ENCODE results near the gene TPSG1.
"Not testable (repeated sequence)": the region's sequence is repeated elsewhere in the genome, so short reads cannot be mapped to it uniquely, and the experiment has no call there.

Gene TPSG1

DNA sequence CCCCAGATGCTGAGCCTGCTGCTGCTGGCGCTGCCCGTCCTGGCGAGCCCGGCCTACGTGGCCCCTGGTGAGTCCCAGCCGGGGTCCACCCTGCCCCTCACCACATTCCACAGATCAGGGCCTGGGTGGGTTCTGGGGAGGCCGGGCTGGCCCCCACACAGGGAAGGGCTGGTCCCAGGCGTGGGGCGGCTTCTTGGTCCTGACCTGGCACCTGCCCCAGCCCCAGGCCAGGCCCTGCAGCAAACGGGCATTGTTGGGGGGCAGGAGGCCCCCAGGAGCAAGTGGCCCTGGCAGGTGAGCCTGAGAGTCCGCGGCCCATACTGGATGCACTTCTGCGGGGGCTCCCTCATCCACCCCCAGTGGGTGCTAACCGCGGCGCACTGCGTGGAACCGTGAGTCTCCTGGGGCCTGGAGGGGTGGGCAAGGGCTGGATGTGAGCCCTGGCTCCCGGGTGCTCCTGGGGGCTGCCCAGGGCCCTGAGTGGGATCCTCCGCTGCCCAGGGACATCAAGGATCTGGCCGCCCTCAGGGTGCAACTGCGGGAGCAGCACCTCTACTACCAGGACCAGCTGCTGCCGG, 31.3 kb upstream of the TPSG1 start:
- not testable (repeated sequence) for DNase-seq

DNA sequence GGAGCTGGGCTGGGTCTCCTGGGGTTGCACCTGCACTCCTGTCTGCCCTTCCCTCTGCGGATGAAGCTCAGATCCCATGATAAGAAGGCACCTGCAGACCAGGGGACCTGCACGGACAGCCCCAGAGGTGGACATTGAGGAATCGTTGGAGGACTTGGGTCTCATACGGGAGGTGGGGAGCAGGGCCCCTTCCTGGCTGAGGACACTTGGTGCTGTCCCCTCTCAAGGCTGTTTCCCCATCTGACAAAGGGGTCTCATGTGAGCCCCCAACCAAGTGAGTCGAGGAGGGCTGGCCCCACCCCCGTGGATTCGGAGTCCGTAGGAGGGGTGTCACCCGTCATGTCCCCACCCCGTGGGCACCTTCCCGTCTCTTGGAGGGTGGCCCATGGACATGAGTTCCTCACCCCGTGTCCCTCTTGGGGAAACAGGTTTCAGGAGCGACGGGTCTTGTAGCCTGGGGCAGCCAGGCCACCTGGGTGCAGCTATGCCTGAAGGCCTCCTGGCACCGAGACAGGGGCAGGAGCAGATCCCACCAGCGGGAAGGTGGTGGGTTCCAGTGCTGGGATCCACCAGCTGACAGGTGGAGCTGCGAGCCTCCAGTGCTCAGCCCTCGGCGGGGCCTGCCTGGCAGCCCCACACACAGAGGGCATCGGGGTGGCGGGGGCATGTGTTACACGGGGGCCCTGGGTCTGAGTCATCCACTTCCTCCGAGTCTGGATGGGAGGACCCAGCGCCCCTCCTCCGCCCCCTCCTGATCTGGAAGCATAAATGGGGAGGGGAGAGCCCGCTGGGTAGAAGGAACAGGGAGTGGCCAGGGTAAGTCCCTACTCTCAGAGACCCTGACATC, 30.4 kb upstream of the TPSG1 start, which contains the start of gene TPSD1:
TPSD1 (plus strand) TSS at position 794 of the 847 bp plus-strand sequence. CDS start 212 bp downstream, outside the sequence.
- DNase-seq, result not testable (repeated sequence)

DNA sequence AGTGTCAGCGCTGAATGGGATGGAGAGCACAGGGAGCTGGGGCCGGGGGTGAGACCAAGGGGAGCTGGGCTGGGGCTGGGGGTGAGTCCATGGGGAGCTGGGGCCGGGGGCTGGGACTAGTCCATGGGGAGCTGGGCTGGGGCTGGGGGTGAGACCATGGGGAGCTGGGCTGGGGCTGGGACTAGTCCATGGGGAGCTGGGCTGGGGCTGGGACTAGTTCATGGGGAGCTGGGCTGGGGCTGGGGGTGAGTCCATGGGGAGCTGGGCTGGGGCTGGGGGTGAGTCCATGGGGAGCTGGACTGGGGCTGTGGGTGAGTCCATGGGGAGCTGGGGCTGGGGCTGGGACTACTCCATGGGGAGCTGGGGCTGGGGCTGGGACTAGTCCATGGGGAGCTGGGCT, 29.8 kb upstream of the TPSG1 start:
- not testable (repeated sequence) for DNase-seq

DNA sequence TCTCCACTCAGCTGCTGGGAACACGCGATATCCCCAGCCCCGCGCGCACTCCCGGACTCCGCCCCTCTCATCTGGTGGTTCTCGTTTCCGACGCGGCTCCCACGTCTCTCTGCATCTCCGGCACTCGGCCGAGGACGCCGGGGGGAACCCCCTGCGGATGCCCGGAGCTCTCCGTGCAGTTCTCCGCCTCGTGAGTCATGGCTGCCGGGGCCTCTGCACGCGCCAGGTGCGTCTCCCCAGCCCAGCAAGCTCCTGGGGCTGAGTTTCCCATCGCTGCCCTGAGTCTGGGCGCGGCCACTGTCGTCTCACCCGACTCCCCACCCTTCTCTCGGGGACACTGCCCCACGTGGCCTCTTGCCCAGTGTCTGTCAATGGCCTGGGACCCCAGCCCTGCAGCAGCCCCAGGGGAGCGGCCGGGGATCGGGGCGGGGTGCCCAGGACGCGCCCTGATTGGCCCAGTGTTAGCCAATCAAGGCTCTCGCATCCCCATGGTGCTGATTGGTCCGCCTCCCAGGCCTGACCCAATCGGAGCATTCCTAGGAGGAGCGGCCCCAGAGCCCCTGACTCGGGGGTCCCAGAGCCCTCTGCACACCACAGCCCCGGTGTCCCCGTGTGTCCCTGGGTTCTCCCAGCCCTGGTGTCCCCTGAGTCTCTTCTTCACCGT, 28.8 kb upstream of the TPSG1 start:
- not testable (repeated sequence) for DNase-seq

DNA sequence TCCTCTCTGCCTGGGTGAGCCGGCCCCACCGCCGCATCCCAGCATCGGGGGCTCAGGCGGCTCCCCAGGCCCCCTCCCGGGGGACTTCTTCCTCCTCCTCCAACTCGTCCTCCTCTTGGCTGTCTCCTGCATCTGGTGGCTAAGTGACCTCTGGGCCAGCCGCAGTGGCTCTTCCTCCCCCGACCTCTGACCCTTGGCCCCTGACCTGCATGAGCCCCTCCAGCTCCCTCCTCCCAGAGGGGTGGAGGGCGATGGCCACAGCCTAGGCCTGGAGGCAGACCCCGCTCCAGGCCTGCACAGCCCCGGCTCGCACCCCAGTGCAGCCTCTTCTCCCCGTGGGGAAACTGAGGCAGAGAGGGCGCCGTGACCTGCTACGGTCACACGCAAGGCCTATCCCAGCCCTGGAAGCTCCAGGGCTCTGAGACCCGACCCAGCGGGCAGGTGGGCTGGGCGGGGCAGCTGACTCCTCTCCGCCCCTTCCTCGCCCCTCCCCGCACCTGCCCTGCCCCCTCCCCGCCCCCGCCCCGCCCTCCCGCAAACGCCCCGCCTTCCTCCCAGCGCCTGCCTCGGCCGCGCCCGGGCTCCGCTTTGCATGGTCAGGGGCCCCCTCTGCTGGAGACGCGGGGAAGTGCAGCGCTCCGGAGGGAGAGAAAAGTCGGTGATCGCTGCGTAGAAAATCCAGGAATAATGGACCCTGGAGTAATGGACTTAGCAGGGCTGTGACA, 24.1 kb upstream of the TPSG1 start:
- DNase-seq, result not testable (repeated sequence)

DNA sequence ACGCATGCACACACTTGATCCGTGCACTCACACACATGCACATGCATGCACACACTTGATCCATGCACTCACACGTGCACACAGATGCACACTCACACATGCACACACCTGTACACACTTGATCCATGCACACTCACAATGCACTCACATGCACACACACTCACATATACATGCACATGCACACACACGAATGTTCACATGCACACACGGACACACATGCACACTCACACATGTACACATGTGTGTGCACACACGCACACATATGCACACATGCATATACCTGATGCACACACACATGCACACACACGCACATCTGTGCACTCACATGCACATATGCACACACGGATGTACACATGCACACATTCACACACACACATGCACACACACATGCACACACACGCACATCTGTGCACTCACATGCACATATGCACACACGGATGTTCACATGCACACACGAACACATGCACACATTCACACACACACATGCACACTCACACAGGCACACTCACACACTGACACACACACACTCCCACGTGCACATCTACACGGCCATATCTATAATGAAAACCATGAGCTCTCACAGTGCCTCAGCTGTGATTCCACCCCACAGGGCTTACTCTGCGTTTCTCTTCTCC, 23.0 kb upstream of the TPSG1 start:
- not testable (repeated sequence) for DNase-seq

DNA sequence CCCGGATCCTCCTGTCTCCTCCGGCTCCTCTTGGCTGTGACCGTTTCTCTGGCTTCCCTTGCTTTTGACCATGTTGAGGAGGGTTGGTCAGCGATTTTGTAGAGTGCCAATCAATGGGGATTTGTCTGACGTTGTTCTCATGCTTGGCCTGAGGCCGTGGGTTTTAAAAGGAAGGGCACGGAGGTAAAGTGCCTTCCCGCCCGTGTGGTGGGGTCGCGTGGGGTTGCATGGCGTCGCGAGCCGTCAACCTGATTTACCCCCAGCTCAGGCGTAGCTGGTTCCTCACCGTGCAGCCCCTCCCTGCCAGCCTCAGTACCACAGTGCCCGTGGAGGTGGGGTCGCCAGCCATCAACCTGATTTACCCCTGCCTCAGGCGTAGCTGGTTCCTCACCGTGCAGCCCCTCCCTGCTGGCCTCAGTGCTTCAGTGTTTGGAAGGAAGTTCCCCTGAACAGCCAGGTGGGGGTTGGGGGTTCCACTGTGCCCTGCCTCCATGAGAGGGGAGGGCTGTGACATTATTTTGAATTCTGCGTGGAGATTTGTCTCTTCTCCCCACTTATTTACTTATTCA, 20.5 kb upstream of the TPSG1 start:
- no peak for DNase-seq

DNA sequence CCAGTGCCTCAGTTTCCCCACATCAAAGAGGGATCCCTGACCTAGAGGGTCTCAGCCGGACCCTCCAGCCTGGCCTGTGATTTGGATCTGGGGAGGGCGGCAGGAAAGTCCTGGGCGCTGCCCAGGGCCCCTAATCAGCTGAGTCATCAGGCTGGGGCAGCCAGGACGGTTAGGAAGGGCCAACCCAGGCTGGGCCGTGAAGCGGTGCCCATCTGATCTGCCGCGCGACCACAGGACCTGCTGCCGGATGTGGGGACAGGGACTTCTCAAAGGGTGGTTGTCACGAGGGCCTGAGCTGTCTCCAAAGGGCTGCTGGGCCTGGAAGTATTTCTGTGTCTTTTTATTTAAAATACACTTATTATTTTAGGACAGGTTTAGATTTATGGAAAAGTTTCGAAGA, 19.8 kb upstream of the TPSG1 start:
- no peak for DNase-seq

DNA sequence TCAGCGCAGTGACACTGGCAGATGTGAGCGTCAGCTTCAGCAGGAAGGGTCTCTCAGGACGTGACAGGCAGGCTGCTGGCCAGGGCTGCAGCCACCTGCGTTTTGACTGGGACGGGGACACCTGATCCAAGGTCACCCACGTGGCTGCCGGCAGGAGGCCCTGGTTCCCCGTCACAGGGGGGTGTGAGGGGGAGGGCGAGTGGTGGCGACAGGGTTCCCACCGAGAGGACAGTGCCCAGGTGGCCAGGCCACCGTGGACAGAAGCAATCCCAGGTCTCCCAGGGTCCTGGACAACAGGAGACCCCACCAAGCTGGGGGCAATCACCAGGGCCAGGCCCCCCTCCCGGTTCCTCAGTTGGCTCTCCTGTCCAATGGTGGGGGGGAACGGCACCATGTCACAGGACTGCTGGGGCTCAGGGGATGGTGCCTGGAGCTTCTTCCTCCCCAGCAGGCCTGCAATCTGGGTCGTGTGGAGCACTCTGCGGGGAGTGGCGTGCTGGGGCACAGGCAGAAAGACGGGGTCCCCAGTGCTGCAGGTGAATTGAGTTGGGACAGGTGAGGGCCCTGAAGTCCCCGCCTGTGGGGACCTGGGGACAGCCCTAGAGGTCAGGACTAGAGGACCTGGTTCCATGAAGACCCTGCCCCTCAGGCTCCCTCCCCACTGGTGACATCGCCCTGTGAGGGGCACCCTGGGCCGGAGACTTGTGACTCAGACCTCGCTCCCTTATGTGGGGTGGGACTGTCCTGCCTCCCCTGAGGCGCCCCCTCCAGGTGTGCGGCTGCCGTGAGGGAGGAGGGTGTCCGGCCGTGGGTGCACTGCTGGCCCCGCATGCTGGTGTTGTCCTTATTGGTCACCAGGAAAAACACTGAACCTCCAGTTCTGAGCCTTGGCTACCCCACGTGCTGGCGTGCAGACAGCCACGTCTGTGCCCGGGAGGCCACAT, 19.1 kb upstream of the TPSG1 start:
- not testable (repeated sequence) for DNase-seq

DNA sequence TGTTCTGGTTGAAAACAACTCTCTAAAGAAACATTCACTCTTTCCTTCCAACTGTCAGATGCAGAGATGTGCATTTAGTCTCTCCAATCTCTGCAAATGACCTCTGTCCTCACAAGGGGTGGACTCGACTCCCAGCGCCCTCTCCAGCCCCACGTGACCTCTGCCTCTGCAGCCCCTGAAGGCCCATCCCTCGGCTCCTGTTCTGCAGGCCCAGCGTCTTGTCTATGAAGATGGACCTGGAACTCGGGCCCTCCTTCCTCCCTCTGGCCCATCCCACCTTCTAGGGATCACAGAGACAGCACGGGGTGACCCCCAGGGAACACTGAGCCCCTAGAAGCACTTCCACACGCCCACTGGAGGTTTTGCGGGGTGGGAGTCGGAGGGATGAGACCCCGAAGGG, 18.3 kb upstream of the TPSG1 start:
- not testable (repeated sequence) for DNase-seq

DNA sequence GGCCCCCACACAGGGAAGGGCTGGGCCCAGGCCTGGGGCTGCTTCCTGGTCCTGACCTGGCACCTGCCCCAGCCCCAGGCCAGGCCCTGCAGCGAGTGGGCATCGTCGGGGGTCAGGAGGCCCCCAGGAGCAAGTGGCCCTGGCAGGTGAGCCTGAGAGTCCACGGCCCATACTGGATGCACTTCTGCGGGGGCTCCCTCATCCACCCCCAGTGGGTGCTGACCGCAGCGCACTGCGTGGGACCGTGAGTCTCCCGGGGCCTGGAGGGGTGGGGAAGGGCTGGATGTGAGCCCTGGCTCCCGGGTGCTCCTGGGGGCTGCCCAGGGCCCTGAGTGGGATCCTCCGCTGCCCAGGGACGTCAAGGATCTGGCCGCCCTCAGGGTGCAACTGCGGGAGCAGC, 16.0 kb upstream of the TPSG1 start:
- DNase-seq, result not testable (repeated sequence)

DNA sequence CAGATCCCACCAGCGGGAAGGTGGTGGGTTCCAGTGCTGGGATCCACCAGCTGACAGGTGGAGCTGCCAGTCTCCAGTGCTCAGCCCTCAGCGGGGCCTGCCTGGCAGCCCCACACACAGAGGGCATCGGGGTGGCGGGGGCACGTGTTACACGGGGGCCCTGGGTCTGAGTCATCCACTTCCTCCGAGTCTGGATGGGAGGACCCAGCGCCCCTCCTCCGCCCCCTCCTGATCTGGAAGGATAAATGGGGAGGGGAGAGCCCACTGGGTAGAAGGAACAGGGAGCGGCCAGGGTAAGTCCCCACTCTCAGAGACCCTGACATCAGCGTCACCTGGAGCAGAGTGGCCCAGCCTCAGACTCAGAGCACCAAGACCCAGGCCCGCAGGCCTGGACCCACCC, 15.4 kb upstream of the TPSG1 start, which contains the start of gene TPSAB1:
TPSAB1 (plus strand) TSS at position 270 of the 400 bp plus-strand sequence. CDS start 234 bp downstream, outside the sequence.
- not testable (repeated sequence) for DNase-seq

DNA sequence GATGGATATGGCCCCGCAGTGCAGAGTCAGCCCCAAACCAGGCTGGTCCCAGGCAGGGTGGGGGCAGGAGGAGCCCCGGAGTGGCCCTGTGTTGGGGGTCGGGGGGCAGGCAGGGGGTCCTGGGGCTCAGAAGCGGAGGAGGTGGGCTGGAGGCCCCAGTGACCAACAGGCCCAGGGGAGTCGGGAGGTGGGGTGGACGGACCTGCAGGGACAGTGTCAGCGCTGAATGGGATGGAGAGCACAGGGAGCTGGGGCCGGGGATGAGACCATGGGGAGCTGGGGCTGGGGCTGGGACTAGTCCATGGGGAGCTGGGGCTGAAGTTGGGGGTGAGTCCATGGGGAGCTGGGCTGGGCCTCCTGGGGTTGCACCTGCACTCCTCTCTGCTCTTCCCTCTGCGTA, 14.5 kb upstream of the TPSG1 start:
- DNase-seq, result not testable (repeated sequence)

DNA sequence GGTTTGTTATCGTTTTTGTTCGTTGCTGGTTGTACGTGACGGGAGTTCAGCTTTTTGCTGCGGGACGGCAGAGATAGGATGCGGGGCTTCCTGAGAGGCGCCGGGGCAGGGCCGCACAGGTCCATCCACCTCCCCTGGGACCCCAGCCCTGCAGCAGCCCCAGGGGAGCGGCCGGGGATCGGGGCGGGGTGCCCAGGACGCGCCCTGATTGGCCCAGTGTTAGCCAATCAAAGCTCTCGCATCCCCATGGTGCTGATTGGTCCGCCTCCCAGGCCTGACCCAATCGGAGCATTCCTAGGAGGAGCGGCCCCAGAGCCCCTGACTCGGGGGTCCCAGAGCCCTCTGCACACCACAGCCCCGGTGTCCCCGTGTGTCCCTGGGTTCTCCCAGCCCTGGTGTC, 13.8 kb upstream of the TPSG1 start:
- DNase-seq, result not testable (repeated sequence)

DNA sequence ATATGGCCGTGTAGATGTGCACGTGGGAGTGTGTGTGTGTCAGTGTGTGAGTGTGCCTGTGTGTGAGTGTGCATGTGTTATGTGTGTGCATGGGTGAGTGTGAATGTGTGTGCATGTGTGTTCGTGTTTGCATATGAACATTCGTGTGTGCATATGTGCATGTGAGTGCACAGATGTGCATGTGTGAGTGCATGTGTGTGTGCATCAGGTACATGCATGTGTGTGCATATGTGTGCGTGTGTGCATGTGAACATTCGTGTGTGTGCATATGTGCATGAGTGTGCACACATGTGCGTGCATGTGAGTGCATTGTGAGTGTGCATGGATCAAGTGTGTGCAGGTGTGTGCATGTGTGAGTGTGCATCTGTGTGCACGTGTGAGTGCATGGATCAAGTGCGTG, 12.9 kb upstream of the TPSG1 start:
- DNase-seq, result no peak

DNA sequence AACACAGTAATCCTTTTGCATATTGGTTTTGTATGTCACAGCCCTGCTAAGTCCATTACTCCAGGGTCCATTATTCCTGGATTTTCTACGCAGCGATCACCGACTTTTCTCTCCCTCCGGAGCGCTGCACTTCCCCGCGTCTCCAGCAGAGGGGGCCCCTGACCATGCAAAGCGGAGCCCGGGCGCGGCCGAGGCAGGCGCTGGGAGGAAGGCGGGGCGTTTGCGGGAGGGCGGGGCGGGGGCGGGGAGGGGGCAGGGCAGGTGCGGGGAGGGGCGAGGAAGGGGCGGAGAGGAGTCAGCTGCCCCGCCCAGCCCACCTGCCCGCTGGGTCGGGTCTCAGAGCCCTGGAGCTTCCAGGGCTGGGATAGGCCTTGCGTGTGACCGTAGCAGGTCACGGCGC, 11.6 kb upstream of the TPSG1 start:
- DNase-seq, result not testable (repeated sequence)

DNA sequence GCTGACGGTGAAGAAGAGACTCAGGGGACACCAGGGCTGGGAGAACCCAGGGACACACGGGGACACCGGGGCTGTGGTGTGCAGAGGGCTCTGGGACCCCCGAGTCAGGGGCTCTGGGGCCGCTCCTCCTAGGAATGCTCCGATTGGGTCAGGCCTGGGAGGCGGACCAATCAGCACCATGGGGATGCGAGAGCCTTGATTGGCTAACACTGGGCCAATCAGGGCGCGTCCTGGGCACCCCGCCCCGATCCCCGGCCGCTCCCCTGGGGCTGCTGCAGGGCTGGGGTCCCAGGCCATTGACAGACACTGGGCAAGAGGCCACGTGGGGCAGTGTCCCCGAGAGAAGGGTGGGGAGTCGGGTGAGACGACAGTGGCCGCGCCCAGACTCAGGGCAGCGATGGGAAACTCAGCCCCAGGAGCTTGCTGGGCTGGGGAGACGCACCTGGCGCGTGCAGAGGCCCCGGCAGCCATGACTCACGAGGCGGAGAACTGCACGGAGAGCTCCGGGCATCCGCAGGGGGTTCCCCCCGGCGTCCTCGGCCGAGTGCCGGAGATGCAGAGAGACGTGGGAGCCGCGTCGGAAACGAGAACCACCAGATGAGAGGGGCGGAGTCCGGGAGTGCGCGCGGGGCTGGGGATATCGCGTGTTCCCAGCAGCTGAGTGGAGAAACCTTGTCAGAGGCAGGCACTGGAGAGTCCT, 7.1 kb upstream of the TPSG1 start:
- DNase-seq, result not testable (repeated sequence)

DNA sequence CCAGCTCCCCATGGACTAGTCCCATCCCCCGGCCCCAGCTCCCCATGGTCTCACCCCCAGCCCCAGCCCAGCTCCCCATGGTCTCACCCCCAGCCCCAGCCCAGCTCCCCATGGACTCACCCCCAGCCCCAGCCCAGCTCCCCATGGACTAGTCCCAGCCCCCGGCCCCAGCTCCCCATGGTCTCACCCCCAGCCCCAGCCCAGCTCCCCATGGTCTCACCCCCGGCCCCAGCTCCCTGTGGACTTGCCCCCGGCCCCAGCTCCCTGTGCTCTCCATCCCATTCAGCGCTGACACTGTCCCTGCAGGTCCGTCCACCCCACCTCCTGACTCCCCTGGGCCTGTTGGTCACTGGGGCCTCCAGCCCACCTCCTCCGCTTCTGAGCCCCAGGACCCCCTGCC, 6.2 kb upstream of the TPSG1 start:
- DNase-seq, result not testable (repeated sequence)

DNA sequence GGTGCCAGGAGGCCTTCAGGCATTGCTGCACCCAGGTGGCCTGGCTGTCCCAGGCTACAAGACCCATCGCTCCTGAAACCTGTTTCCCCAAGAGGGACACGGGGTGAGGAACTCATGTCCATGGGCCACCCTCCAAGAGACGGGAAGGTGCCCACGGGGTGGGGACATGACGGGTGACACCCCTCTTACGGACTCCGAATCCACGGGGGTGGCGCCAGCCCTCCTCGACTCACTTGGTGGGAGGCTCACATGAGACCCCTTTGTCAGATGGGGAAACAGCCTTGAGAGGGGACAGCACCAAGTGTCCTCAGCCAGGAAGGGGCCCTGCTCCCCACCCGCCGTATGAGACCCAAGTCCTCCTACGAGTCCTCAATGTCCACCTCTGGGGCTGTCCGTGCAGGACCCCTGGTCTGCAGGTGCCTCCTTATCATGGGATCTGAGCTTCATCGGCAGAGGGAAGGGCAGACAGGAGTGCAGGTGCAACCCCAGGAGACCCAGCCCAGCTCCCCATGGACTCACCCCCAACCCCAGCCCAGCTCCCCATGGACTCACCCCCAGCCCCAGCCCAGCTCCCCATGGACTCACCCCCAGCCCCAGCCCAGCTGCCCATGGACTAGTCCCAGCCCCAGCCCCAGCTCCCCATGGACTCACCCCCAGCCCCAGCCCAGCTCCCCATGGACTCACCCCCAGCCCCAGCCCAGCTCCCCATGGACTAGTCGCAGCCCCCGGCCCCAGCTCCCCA, 5.6 kb upstream of the TPSG1 start:
- DNase-seq, result not testable (repeated sequence)
